Measurements from ENCODE around the gene MACC1.

Gene MACC1

GRCh38 chr7:20085086-20085485 lies 132.1 kb downstream of the MACC1 start:
- no peak for TF ChIP-seq CTCF (IDR thresholded peaks at IDR 0.05; ENCODE audit: low read depth, low read length, missing control alignments)
- no peak overlapping the region for H3K4me3 ChIP-seq (ENCODE audit: low read depth, low read length)
- DNase-seq (ENCODE audit: low read depth) = no peak

Measured in GM12864 (cell line).